Testis (tissue), 2 donors: Measurements from ENCODE around the gene IL1RAP.

ENCODE experiments used
- POLR2A ChIP-seq: fragments of 450-650 bp; IDR thresholded peaks from one replicate; pipeline ENCODE4 v1.6.1; 2017; ENCODE audit warnings: antibody characterized with exemption, mild to moderate bottlenecking, moderate library complexity
- TF ChIP-seq, protein P1 (sequence below), 3 experiments: fragments of 450-650 bp in 2 of 3; fragments of 200-600 bp in 1 of 3; sonication (generic) in 1 of 3; IDR thresholded peaks; one replicate each; pipeline ENCODE4 v1.5.1; 2016 to 2019; ENCODE audit warnings: antibody characterized with exemption in 3 of 3, mild to moderate bottlenecking in 2 of 3, moderate library complexity in 1 of 3

DNA sequence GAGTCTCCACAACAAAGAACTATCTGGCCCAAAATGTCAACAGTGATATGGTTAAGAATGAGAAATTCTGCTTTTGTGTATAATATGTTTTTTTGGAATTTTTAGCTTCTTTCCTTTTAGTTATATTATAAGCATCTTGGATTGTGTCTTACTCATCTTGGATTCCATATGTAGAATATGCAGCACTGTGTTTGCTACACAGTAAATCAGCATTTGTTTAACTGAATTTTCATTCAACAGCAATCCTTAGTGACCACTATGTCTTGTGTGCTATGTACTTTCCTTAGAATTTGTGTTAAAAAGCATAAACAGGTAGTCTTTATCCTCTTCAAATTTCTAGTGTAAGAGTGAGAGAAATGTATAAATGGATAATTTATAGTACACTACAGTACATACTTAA lies 46.0 kb upstream of the IL1RAP start:
- TF ChIP-seq, protein P1, sequence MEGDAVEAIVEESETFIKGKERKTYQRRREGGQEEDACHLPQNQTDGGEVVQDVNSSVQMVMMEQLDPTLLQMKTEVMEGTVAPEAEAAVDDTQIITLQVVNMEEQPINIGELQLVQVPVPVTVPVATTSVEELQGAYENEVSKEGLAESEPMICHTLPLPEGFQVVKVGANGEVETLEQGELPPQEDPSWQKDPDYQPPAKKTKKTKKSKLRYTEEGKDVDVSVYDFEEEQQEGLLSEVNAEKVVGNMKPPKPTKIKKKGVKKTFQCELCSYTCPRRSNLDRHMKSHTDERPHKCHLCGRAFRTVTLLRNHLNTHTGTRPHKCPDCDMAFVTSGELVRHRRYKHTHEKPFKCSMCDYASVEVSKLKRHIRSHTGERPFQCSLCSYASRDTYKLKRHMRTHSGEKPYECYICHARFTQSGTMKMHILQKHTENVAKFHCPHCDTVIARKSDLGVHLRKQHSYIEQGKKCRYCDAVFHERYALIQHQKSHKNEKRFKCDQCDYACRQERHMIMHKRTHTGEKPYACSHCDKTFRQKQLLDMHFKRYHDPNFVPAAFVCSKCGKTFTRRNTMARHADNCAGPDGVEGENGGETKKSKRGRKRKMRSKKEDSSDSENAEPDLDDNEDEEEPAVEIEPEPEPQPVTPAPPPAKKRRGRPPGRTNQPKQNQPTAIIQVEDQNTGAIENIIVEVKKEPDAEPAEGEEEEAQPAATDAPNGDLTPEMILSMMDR (IDR thresholded peaks at IDR 0.05), result no peak
- TF ChIP-seq POLR2A, result no peak
